ENCODE data around the gene C10orf67.

The C10orf67 gene

GRCh38 chr10:23191764-23192711, 152.6 kb downstream of the C10orf67 start, which contains the start of gene PTF1A:
Gene PTF1A (plus strand): TSS chr10:23192312. CDS start chr10:23192531, 219 bp downstream.
- TF ChIP-seq CTCF (IDR thresholded peaks at IDR 0.05; ENCODE audit: insufficient read depth, missing control alignments), result no peak
- DNase-seq (ENCODE audit: insufficient read length, low spot score) (no peak), FAIRE-seq (no peak)

- no peak for DNase-seq (ENCODE audit: insufficient read length, low spot score)
- no peak for FAIRE-seq
- TF ChIP-seq CTCF (IDR thresholded peaks at IDR 0.05; ENCODE audit: insufficient read depth, missing control alignments), result no peak
Observed at GRCh38 chr10:23190872-23191763, 153.5 kb downstream of the C10orf67 start.

DNA sequence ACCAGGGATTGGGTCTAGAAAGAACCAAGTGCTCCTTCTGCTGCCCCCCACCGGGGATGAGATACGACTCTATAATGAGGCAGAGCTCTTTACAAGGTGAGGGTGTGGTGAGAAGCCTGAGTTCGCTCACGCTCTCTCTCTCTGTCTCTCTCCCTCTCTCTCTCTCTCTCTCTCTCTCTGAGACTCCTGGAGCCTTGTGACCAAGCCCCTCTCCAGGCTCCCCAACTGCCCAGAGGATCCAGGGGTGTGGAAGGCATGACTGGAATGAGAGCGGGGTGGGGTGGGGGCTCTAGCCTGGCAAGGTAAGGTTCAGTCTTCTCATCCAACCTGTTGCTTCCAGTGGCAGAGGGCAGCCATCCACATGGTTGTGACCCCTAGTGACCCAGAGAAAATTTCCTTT, 155.6 kb downstream of the C10orf67 start:
- DNase-seq (ENCODE audit: insufficient read length, low spot score) (no peak), FAIRE-seq (no peak)
- TF ChIP-seq CTCF (IDR thresholded peaks at IDR 0.05; ENCODE audit: insufficient read depth, missing control alignments), result no peak

- TF ChIP-seq CTCF (IDR thresholded peaks at IDR 0.05; ENCODE audit: insufficient read depth, missing control alignments), result no peak
- no peak for DNase-seq (ENCODE audit: insufficient read length, low spot score)
- no peak for FAIRE-seq
Observed at GRCh38 chr10:23187155-23187554, 157.4 kb downstream of the C10orf67 start.

DNA sequence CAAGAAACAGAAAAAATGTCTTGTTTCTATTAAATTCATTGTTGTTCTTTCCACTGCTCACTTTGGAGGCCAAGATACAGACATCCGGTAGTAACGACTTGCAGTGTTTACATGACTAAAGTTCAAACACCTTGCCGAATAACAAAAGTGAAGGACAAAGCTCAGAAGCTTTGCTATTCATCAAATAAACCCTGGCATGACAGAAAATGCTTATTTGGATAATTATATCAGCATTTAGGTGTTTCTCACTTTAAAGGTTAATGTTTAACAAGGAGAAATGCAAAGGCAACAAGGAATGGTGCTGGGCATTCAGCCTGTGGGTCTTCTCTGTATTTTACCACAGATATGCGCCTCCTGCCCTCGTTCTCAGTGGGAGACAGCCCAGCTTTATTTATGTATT, 157.9 kb downstream of the C10orf67 start:
- FAIRE-seq, result no peak
- TF ChIP-seq CTCF (IDR thresholded peaks at IDR 0.05; ENCODE audit: insufficient read depth, missing control alignments), result no peak

GRCh38 chr10:23186178-23186577, 158.4 kb downstream of the C10orf67 start:
- no peak for TF ChIP-seq CTCF (IDR thresholded peaks at IDR 0.05; ENCODE audit: insufficient read depth, missing control alignments)
- no peak for DNase-seq (ENCODE audit: insufficient read length, low spot score)
- FAIRE-seq, result no peak

More for the DNA sequence above, 157.9 kb downstream of the C10orf67 start:
- no peak for DNase-seq (ENCODE audit: insufficient read length, low spot score)
